WI38 (cell line): ENCODE data around the gene ULK4.

Experiments used
- H3K4me3 ChIP-seq: 2 replicates; pipeline ENCODE4 v1.5.1; 2011; ENCODE audit warnings: low read depth, mild to moderate bottlenecking, control low read depth, low read length
- CTCF ChIP-seq: IDR thresholded peaks from 2 replicates; pipeline ENCODE4 v1.5.1; 2012; ENCODE audit warnings: low read depth, mild to moderate bottlenecking, control low read depth, low read length

The ULK4 gene

GRCh38 chr3:41234823-41235721, 726.8 kb downstream of the ULK4 start:
- no peak for TF ChIP-seq CTCF

DNA sequence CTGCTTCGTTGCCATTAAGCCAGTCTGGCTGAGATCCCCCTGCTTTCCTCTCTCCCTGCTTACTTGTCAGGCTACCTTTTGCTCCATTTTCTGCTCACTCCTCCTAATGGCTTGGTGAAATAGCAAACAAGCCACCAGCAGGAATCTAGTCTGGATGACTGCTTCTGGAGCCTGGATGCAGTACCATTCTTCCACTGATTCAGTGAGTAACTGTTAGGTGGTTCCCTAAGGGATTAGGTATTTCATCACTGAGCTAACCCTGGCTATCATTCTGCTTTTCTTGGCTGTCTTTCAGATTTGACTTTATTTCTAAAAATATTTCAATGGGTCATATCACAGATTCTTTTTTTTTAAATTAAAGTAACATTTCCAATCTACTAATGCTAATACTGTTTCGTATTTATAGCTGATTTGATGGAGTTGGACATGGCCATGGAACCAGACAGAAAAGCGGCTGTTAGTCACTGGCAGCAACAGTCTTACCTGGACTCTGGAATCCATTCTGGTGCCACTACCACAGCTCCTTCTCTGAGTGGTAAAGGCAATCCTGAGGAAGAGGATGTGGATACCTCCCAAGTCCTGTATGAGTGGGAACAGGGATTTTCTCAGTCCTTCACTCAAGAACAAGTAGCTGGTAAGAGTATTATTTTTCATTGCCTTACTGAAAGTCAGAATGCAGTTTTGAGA, 737.6 kb downstream of the ULK4 start:
- H3K4me3 ChIP-seq: no peak overlapping the region
- TF ChIP-seq CTCF: no peak

More at GRCh38 chr3:41234823-41235721, 726.8 kb downstream of the ULK4 start:
- no peak overlapping the region for H3K4me3 ChIP-seq

DNA sequence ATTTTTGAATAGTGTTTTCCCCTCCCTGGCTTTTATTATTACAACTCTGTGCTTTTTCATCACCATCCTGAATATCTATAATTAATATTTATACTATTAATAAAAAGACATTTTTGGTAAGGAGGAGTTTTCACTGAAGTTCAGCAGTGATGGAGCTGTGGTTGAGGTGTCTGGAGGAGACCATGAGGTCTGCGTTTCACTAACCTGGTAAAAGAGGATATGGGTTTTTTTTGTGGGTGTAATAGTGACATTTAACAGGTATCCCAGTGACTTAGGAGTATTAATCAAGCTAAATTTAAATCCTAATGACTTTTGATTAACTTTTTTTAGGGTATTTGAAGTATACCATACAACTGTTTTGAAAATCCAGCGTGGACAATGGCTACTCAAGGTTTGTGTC, 738.2 kb downstream of the ULK4 start:
- TF ChIP-seq CTCF: no peak
- H3K4me3 ChIP-seq: no peak overlapping the region

DNA sequence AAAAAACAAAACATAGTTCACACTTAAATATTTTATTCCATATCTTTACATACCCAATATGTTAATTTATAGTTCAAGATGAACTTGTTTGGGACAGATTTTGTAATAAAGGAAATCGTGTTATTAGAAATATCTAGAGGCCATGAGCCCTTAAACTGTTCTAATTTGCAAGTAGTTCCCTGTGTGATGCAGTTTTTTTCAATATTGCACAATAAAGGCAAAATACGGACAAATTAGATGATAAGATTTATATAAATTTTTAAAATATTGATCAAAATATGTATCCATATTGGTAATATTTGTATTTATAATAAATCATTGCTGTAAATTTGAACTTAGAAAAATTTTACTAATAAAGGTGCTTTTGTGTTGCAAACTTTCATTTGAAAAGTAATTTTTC, 738.8 kb downstream of the ULK4 start:
- no peak overlapping the region for H3K4me3 ChIP-seq
- no peak for TF ChIP-seq CTCF

- TF ChIP-seq CTCF: no peak
Measured at GRCh38 chr3:41222501-41222900, 739.4 kb downstream of the ULK4 start.

DNA sequence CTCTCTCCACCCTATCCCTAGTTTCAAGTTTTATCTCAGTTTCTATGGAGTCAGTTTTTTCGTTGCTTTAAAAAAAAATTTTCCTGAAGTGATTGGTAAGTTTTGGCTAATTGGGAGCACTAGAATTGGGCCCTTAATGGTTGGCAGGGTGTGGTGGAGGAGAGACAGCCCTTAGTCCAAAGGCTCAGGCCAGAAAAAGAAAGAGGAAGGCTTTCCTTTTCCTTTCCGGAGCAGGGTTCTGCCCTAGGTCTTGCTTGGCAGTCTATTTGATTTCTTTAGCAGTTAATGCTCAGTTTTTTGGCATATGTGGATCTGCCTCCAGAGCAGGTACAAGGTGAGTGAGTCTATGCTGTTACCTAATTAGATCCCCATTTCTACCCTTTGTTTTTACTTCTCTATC, 739.9 kb downstream of the ULK4 start:
- no peak for TF ChIP-seq CTCF
- H3K4me3 ChIP-seq: no peak overlapping the region

More at GRCh38 chr3:41222501-41222900, 739.4 kb downstream of the ULK4 start:
- no peak overlapping the region for H3K4me3 ChIP-seq
